Upper lobe of left lung (tissue), 4 donors: ENCODE measurements around the gene TRDMT1.

Experiments
- CTCF ChIP-seq, 6 experiments: fragments of 450-650 bp in 4 of 6; fragments of 200-600 bp in 2 of 6; sonication (generic) in 2 of 6; IDR thresholded peaks; one replicate each; pipeline ENCODE4 v1.5.1; 2016 to 2019; ENCODE audit warnings: antibody characterized with exemption in 6 of 6
- POLR2A ChIP-seq, 4 donors: fragments of 450-650 bp; IDR thresholded peaks; one replicate each; pipeline ENCODE4 v1.5.1; 2016 to 2017; ENCODE audit warnings: antibody characterized with exemption in 4 of 4, mild to moderate bottlenecking in 2 of 4
- POLR2AphosphoS5 ChIP-seq, 2 donors: sonication (generic); formaldehyde crosslinking; IDR thresholded peaks; one replicate each; pipeline ENCODE4 v1.5.1; 2017; ENCODE audit warnings: antibody characterized with exemption in 2 of 2

- TF ChIP-seq CTCF (IDR thresholded peaks at IDR 0.05) = no peak
- TF ChIP-seq POLR2A (IDR thresholded peaks at IDR 0.05) = no peak
- TF ChIP-seq POLR2AphosphoS5 (IDR thresholded peaks at IDR 0.05) = no peak
These were observed 91.8 kb downstream of the TRDMT1 start for GRCh38 chr10:17109475-17110207.
